ENCODE results near the gene ABHD10. TPM values are rescaled to one million over a fixed set of nuclear protein-coding genes. Genes with fewer than 3 reads are reported as not detected.

ABHD10 gene
- total RNA-seq, 1 experiment from 2014 or later, result 57.6 TPM

DNA sequence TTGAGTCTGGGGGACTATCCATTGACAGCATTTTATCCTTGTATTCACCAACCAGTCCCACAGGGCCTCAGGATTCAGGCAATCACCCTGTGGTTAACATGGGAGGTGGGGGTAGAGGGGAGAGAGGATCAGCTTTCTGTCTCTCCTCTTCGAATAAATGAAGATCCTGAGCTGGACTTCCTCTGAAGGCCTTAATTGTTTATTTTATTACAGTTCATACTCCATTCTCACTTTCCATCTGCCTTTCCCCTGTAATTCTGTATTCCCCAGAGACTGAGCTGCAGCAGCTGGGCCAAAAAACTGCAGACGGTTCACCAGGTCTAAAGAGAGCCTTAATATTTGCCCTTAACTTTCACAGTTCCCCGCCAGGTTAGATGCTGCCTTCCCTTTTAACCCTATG lies 31.8 kb downstream of the ABHD10 start:
- H3K4me3 ChIP-seq, result no peak overlapping the region
- BruUV-seq (replicated peaks), result no TSS peak
- CTCF ChIA-PET, result no interaction called here

DNA sequence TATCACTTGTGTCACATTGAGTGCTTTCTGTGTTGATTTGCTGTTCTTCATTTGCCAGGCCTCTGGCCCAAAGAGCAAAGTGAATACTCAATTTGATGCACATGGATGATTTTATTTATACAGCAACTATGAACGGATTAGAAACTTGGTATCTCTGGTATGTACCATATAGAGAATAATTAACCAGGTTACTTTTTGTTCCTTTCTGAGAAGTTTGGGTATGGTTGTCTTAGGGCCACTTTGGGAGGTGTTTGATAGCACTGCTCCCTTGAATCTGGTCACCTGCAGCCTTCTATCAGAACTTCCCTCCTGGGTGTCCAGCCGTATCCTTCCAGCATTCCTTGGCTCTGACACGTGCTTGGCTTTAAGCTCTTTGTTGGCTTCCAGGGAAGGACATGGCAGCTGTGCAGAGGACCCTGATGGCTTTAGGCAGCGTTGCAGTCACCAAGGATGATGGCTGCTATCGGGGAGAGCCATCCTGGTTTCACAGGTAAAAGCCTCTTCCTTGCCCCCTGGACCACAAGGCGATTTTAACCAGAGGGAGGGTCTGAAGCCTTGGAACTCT lies 32.6 kb downstream of the ABHD10 start:
- TF ChIP-seq EZH2 (IDR thresholded peaks at IDR 0.05; ENCODE audit: low read depth), result no peak
- TF ChIP-seq, protein P1, sequence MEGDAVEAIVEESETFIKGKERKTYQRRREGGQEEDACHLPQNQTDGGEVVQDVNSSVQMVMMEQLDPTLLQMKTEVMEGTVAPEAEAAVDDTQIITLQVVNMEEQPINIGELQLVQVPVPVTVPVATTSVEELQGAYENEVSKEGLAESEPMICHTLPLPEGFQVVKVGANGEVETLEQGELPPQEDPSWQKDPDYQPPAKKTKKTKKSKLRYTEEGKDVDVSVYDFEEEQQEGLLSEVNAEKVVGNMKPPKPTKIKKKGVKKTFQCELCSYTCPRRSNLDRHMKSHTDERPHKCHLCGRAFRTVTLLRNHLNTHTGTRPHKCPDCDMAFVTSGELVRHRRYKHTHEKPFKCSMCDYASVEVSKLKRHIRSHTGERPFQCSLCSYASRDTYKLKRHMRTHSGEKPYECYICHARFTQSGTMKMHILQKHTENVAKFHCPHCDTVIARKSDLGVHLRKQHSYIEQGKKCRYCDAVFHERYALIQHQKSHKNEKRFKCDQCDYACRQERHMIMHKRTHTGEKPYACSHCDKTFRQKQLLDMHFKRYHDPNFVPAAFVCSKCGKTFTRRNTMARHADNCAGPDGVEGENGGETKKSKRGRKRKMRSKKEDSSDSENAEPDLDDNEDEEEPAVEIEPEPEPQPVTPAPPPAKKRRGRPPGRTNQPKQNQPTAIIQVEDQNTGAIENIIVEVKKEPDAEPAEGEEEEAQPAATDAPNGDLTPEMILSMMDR (conservative IDR thresholded peaks at IDR 0.05), result no peak
- H3F3A ChIP-seq (ENCODE audit: insufficient read depth, low read depth), result no peaks in the 10 kb centered on the region
- no peak overlapping the region for H2AFZ ChIP-seq
- no peaks in the 10 kb centered on the region for H3K4me1 ChIP-seq (replicated peaks; ENCODE audit: insufficient read depth)
- H4K20me1 ChIP-seq (ENCODE audit: insufficient read depth), result no peaks in the 10 kb centered on the region
- no peak overlapping the region for H3K4me2 ChIP-seq
- no peak overlapping the region for H3K27ac ChIP-seq
- no peak for DNase-seq
- H3K9me2 ChIP-seq (ENCODE audit: insufficient read depth), result no peaks in the 10 kb centered on the region
- H3K9me3 ChIP-seq (ENCODE audit: insufficient read depth, low read depth), result no peaks in the 10 kb centered on the region
- intact Hi-C loops (cut with micrococcal nuclease; ENCODE audit: unreplicated experiment), result loop anchor here (5.0 kb wide), 1 partner anchor 434 kb away; no protein-coding TSS in a partner anchor
- no peaks in the 10 kb centered on the region for H3K79me2 ChIP-seq (ENCODE audit: low read depth)
- no peaks in the 10 kb centered on the region for H3K36me3 ChIP-seq (ENCODE audit: low read depth)
- BruUV-seq (replicated peaks), result no TSS peak
- no peaks in the 10 kb centered on the region for H3K27me3 ChIP-seq (ENCODE audit: insufficient read depth, low read depth)
- ChIA-PET CTCF (interaction anchor here (0.7 kb wide), 1 partner anchor 317 kb away, joined by 4 read pairs; no protein-coding TSS in a partner anchor), POLR2A (ENCODE audit: unreplicated experiment) (no interaction called here)
- no peak overlapping the region for H3K4me3 ChIP-seq

More for the DNA sequence above, 31.8 kb downstream of the ABHD10 start:
- Histone ChIP-seq H3K36me3 (ENCODE audit: low read depth) (no peaks in the 10 kb centered on the region), H3K27ac (no peak overlapping the region), H3F3A (ENCODE audit: insufficient read depth, low read depth) (no peaks in the 10 kb centered on the region), H3K79me2 (ENCODE audit: low read depth) (no peaks in the 10 kb centered on the region), H3K9me3 (ENCODE audit: insufficient read depth, low read depth) (no peaks in the 10 kb centered on the region), H3K9me2 (ENCODE audit: insufficient read depth) (no peaks in the 10 kb centered on the region), H3K4me2 (no peak overlapping the region), H2AFZ (no peak overlapping the region), H3K4me1 (replicated peaks; ENCODE audit: insufficient read depth) (no peaks in the 10 kb centered on the region), H3K27me3 (ENCODE audit: insufficient read depth, low read depth) (no peaks in the 10 kb centered on the region), H4K20me1 (ENCODE audit: insufficient read depth) (no peaks in the 10 kb centered on the region)
- intact Hi-C loops (cut with micrococcal nuclease; ENCODE audit: unreplicated experiment), result loop anchor here (5.0 kb wide), 1 partner anchor 433 kb away; no protein-coding TSS in a partner anchor
- TF ChIP-seq EZH2 (IDR thresholded peaks at IDR 0.05; ENCODE audit: low read depth), result no peak
- TF ChIP-seq, protein P1 (conservative IDR thresholded peaks at IDR 0.05), result no peak
- POLR2A ChIA-PET (ENCODE audit: unreplicated experiment), result no interaction called here
- DNase-seq, result no peak

DNA sequence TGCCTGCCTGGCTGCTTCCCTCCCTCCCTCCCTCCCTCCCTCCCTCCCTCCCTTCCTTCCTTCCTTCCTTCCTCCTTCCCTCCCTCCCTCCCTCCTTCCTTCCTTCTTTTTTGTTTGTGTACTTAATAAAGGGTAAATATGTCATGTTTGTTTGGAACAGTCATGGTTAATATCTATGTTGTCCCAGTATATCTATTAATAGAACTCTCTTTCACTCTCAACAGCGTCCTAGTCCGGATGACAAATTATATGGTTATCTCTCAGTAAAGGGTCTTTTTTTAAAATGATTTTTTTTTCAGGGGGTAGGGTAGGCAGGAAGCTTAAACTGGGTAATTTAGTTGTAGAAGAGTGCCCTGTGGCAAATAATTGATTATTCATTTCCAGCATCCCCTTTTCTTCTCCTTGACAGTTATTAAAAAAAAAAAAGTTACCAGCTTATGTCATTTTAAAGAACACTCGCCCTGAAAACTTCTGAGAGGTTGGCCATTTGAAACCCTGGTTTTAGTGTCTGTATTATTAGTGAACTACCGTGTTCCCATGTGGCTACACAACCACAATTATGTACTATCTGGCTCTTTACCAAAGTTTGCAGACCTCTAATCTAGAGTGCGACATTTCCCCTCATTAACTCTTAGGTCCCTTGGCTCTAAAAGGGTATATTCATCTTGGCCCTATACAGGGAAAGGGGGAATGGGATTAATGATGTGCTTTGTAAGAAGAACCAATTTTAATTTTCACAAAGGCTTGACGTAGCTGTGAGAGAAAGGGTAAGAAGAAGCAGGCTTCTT lies 33.6 kb downstream of the ABHD10 start:
- no peaks in the 10 kb centered on the region for H3K79me2 ChIP-seq (ENCODE audit: low read depth)
- H3K9me2 ChIP-seq (ENCODE audit: insufficient read depth), result no peaks in the 10 kb centered on the region
- TF ChIP-seq, protein P1 (conservative IDR thresholded peaks at IDR 0.05), result no peak
- TF ChIP-seq EZH2 (IDR thresholded peaks at IDR 0.05; ENCODE audit: low read depth), result no peak
- no peaks in the 10 kb centered on the region for H3K9me3 ChIP-seq (ENCODE audit: insufficient read depth, low read depth)
- H3F3A ChIP-seq (ENCODE audit: insufficient read depth, low read depth), result no peaks in the 10 kb centered on the region
- H3K4me1 ChIP-seq (replicated peaks; ENCODE audit: insufficient read depth), result no peaks in the 10 kb centered on the region
- intact Hi-C loops (cut with micrococcal nuclease; ENCODE audit: unreplicated experiment), result loop anchor here (2.0 to 5.0 kb wide), 2 partner anchors 24 to 435 kb away; no protein-coding TSS in a partner anchor
- no peaks in the 10 kb centered on the region for H4K20me1 ChIP-seq (ENCODE audit: insufficient read depth)
- H3K27me3 ChIP-seq (ENCODE audit: insufficient read depth, low read depth), result no peaks in the 10 kb centered on the region
- H3K4me3 ChIP-seq, result no peak overlapping the region
- no peak overlapping the region for H3K27ac ChIP-seq
- DNase-seq, result no peak
- BruUV-seq (replicated peaks), result no TSS peak
- CTCF ChIA-PET, result interaction anchor here (0.7 to 1.6 kb wide), 5 partner anchors 13 to 318 kb away, joined by 3 to 19 read pairs (median 4); partner anchors contain the start of gene TAGLN3
- H3K4me2 ChIP-seq, result no peak overlapping the region
- no peaks in the 10 kb centered on the region for H3K36me3 ChIP-seq (ENCODE audit: low read depth)
- POLR2A ChIA-PET (ENCODE audit: unreplicated experiment), result no interaction called here
- H2AFZ ChIP-seq, result no peak overlapping the region
